ENCODE measurements around the gene DAB2.

DAB2 gene

DNA sequence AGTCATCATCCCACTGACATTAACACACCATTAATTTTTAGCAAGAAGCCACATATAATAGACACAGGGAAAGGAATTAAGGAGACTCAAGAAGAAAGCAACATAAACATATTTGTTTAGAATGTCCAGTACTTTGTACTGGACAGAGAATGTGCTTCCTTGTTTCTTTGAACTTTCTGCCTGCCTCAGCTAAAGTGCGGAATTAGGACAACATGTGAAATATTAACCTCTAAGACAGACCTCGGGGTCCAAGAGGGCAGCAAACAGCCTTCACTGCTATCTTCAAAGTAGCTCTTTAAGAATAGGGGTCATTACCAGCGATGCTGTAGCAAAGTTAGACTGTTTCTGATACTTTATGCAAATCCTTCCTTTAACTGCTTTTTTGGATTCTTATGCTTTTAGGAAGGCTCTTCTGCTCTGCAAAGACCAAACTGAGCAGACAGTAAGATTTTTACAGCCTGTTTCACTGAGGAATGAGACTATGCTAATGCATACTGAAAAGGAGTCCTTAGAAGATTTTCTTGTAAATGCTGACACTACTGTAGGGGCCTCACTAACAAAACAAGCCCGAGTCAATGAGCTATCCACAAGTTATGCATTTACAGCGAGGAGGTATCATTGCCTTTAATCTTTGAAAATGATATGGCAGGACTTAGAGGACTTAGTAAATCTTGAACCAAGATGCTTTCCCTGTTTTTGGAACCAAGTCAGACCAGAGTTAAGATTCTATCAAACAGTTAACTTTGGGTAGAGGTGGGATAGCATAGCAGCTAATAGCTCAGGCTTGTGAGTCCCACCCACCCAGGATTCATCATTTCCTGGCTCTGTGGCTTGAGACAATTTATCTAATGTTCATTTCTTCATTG lies 23.8 kb downstream of the DAB2 start:
- FAIRE-seq: no peak
- TF ChIP-seq, protein P1, sequence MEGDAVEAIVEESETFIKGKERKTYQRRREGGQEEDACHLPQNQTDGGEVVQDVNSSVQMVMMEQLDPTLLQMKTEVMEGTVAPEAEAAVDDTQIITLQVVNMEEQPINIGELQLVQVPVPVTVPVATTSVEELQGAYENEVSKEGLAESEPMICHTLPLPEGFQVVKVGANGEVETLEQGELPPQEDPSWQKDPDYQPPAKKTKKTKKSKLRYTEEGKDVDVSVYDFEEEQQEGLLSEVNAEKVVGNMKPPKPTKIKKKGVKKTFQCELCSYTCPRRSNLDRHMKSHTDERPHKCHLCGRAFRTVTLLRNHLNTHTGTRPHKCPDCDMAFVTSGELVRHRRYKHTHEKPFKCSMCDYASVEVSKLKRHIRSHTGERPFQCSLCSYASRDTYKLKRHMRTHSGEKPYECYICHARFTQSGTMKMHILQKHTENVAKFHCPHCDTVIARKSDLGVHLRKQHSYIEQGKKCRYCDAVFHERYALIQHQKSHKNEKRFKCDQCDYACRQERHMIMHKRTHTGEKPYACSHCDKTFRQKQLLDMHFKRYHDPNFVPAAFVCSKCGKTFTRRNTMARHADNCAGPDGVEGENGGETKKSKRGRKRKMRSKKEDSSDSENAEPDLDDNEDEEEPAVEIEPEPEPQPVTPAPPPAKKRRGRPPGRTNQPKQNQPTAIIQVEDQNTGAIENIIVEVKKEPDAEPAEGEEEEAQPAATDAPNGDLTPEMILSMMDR (IDR thresholded peaks at IDR 0.05; ENCODE audit: insufficient read depth, missing control alignments): no peak
- no peak for DNase-seq (ENCODE audit: insufficient read length, low spot score)

DNA sequence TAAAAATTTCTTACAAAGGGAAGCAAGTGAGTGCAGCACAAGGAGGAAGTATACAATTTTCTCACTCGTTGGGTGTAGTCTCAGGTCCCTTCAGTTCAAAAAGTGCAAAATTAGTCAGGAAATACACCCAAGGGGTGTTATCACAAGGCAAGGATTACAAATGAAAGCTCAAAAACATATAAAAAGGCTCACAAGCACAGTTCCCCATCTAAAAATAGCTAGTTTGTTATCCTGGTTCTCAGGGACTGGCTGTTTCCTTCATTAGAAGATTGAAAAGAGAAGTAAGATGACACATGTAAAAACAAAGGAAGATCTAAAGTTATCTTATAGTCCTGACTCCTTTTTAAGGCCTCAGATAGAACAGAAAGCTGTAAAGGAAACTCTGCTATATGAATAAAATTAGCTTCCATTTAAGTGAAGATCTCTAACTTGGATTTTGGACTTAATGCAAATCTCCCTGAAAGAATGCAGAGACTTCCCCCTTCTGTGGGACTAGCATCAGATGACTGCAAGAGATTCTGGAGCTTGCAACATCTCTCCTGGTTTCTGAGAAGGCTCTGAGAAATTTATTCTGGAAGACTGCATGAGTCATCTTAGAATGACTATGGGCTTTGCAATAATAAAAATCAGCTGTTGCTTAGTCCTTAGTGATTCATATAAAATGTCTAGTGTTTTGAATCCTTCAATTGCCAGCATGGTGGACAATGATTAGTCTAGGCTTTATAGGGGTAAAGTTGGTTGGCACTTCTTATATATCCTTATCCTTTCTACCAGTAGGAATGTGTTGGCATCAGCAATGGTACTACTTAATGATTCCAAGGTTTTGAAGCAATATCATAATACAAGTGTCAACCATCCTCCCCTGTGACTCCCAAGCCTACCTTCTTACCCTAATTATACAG lies 25.4 kb downstream of the DAB2 start:
- FAIRE-seq (no peak), DNase-seq (ENCODE audit: insufficient read length, low spot score) (no peak)
- TF ChIP-seq, protein P1 (IDR thresholded peaks at IDR 0.05; ENCODE audit: insufficient read depth, missing control alignments): no peak

DNA sequence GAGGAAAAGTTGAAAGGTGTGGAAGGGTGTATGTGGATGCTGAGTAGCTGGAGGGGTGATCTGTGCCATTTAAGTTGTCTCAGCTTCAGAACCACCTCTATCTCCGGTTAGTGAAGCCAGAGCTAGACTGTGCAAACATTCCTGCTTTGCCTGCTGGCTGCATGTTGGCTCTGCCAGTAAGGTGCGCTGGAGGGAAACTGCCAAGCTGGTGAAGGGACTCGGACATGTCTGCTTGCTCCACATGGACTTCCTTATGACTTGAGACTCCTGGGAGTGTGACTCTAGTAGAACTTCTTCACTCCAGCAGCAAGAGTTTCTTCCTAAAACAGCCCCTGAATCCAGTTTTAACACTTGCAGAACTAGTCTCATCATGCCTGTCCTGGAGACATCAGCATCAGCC lies 27.9 kb downstream of the DAB2 start:
- no peak for FAIRE-seq
- TF ChIP-seq, protein P1 (IDR thresholded peaks at IDR 0.05; ENCODE audit: insufficient read depth, missing control alignments): no peak
- DNase-seq (ENCODE audit: insufficient read length, low spot score): no peak

DNA sequence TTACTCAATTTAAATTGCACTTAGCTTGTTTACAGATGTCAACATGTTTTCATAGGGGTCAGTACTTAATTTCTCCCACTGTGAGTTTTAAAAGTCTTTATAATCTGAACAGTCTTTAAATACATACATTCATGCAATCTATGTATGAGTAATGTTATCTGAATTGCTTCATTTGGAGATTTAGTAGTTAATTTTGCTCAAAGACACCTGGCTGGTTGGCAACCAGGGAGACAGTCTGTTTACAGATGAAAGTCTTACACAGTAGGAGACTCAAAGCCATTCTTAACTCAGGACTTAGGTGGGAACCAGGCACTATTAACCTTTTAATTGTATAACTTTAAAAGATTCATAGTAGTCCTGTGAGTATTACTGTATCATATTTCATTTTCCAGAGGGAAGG lies 29.3 kb downstream of the DAB2 start:
- FAIRE-seq: no peak
- no peak for DNase-seq (ENCODE audit: insufficient read length, low spot score)
- TF ChIP-seq, protein P1 (IDR thresholded peaks at IDR 0.05; ENCODE audit: insufficient read depth, missing control alignments): no peak

DNA sequence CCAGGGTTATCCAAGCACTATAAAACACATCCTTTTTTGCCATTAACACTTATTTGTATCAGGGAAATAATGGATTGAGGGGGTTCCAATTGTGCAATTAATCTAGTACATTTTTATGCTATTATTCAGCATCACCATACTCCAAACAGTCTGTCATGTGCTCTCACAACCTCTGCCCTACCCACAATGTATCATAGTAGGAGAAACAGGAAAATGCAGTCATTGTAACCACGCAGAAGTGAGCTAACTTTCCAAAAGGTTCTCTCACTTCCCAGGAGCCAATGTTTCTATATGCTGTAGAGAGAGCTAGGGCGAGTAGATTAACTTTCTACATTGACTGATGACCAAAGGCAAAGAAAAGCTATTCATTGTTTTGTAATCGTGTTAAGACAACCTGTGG lies 29.8 kb downstream of the DAB2 start:
- TF ChIP-seq, protein P1 (IDR thresholded peaks at IDR 0.05; ENCODE audit: insufficient read depth, missing control alignments): no peak
- FAIRE-seq: no peak
- no peak for DNase-seq (ENCODE audit: insufficient read length, low spot score)

DNA sequence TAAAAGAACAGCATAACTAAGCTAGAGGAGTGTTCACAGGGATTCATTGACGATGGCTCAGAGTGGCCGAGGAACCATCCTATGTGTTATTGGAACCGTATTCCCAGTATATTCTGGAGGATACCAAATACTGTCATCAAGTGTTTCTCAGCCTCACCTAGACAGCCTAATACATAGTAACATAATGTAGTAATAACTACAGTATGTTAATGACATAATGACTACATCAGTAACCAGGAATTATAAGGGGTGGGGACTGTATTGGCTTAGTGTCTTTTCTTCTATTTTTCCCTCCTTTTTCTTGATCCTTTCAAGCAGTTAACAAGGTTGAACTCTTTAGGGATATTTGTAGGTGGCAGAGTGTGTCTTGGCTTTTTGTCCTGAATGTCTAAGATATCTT lies 33.8 kb downstream of the DAB2 start:
- TF ChIP-seq, protein P1 (IDR thresholded peaks at IDR 0.05; ENCODE audit: insufficient read depth, missing control alignments): no peak
- FAIRE-seq (no peak), DNase-seq (ENCODE audit: insufficient read length, low spot score) (no peak)
